Sigmoid colon (tissue), 7 donors: ENCODE results near the gene FRRS1. TPM values are rescaled to one million over a fixed set of nuclear protein-coding genes. Genes with fewer than 3 reads are reported as not detected.
A peak's percentile ranks its signal among the peaks of the same experiment; 100 is the strongest.

Source experiments
- DNase-seq: peaks from one replicate; pipeline ENCODE4 v3.0.0-alpha.2; 2019
- H3K27ac ChIP-seq, 4 donors: fragments of 200-600 bp; sonication (generic); one replicate each; pipeline ENCODE4 v1.5.1; 2016 to 2019; ENCODE audit warnings: mild to moderate bottlenecking in 1 of 4
- H3K27me3 ChIP-seq, 3 donors: fragments of 200-600 bp; sonication (generic); one replicate each; pipeline ENCODE4 v1.5.1; 2019; ENCODE audit warnings: mild to moderate bottlenecking in 1 of 3
- H3K36me3 ChIP-seq, 4 donors: fragments of 200-600 bp; sonication (generic); one replicate each; pipeline ENCODE4 v1.5.1; 2016 to 2019
- H3K4me1 ChIP-seq, 4 donors: fragments of 200-600 bp; sonication (generic); one replicate each; pipeline ENCODE4 v1.5.1; 2017 to 2019
- H3K4me3 ChIP-seq, 4 donors: fragments of 200-600 bp; sonication (generic); one replicate each; pipeline ENCODE4 v1.5.1; 2017 to 2019; ENCODE audit warnings: mild to moderate bottlenecking in 2 of 4, moderate library complexity in 1 of 4
- H3K9me3 ChIP-seq, 4 donors: fragments of 200-600 bp in 3 of 4; sonication (generic) in 3 of 4; one replicate each; pipeline versions ENCODE4 v1.5.1 to v1.6.1; 2013 to 2019
- EP300 ChIP-seq, 4 donors: sonication (generic); formaldehyde crosslinking; IDR thresholded peaks; one replicate each; pipeline ENCODE4 v1.6.1; 2017; ENCODE audit warnings: antibody characterized with exemption in 4 of 4
- POLR2A ChIP-seq, 2 donors: fragments of 450-650 bp; IDR thresholded peaks; one replicate each; pipeline ENCODE4 v1.6.1; 2016; ENCODE audit warnings: antibody characterized with exemption in 2 of 2, mild to moderate bottlenecking in 2 of 2, moderate library complexity in 2 of 2
- POLR2AphosphoS5 ChIP-seq, 4 donors: sonication (generic); formaldehyde crosslinking; IDR thresholded peaks; one replicate each; pipeline ENCODE4 v1.6.1; 2017; ENCODE audit warnings: antibody characterized with exemption in 4 of 4
- WGBS, 2 donors: extraction: QIAGEN DNeasy Blood & Tissue Kit; methylation state at CpG; one replicate each; pipeline ENCODE4 v1.1.7; 2013; 5-methylcytosine and 5-hydroxymethylcytosine counted together
- intact Hi-C: fragments of 100-400 bp; cut with DNase I; formaldehyde crosslinking; loops from one replicate; pipeline ENCODE4 v1.15.1; 2023
- polyA plus RNA-seq, 3 donors: library from polyadenylated mRNA; stranded (reverse); fragments of 200-250 nt; gene quantifications; one replicate each; pipeline ENCODE4 v1.2.3, GENCODE V29; 2013
- total RNA-seq, 4 donors: library from RNA; depleted of rRNA; stranded (reverse); fragments of >200 nt; gene quantifications; one replicate each; pipeline ENCODE4 v1.1.0, GENCODE V29; 2016
- TF ChIP-seq, protein P1 (sequence below), 4 experiments: fragments of 450-650 bp in 3 of 4; fragments of 200-600 bp in 1 of 4; IDR thresholded peaks; one replicate each; pipeline ENCODE4 v1.5.1; 2016 to 2019; ENCODE audit warnings: antibody characterized with exemption in 4 of 4, mild to moderate bottlenecking in 3 of 4, moderate library complexity in 2 of 4
- donor health status: healthy with polysubstance abuse.
- donor health status: Bipolar disorder and iron deficiency.
- donor health status: healthy.

FRRS1 gene
- total and polyA plus RNA-seq, 7 donors = 1.6 to 5.6 (median 3.6) TPM

DNA sequence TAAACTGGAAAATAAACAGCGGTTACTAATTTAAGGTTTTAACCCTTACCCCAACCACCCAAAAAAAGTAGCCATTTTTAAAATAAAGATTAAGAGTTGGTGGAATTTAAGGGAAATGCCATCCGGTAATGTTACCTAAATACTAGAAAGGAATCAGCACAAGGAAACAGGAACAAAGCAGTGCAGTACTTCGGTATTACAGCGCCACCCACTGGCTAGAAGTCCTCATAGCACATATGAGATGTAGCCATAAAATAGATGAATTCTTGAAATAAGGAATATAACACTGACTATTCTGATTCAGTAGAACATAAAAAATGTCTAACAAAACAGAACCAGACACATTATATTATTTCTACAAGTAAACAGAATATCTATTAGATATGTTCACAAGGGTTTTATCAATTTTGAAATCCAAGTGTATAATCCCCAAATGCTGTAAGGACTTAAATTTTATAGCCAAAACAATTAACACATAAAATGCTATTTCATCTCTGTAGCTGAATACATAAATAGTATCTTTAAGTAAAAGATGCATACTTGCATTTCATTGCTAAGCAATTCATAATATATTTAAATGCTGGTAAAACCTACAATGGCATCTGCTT lies 58.8 kb downstream of the FRRS1 start:
- Histone ChIP-seq H3K27ac (no peak overlapping the region), H3K36me3 (peaks cover 0 to 9% (median 0%) of the 10 kb centered on the region in 4 donors), H3K4me3 (no peak overlapping the region), H3K27me3 (no peaks in the 10 kb centered on the region), H3K4me1 (no peaks in the 10 kb centered on the region), H3K9me3 (no peaks in the 10 kb centered on the region)
- TF ChIP-seq POLR2A (IDR thresholded peaks at IDR 0.05) (no peak), POLR2AphosphoS5 (IDR thresholded peaks at IDR 0.05) (no peak), EP300 (IDR thresholded peaks at IDR 0.05) (no peak)
- TF ChIP-seq, protein P1, sequence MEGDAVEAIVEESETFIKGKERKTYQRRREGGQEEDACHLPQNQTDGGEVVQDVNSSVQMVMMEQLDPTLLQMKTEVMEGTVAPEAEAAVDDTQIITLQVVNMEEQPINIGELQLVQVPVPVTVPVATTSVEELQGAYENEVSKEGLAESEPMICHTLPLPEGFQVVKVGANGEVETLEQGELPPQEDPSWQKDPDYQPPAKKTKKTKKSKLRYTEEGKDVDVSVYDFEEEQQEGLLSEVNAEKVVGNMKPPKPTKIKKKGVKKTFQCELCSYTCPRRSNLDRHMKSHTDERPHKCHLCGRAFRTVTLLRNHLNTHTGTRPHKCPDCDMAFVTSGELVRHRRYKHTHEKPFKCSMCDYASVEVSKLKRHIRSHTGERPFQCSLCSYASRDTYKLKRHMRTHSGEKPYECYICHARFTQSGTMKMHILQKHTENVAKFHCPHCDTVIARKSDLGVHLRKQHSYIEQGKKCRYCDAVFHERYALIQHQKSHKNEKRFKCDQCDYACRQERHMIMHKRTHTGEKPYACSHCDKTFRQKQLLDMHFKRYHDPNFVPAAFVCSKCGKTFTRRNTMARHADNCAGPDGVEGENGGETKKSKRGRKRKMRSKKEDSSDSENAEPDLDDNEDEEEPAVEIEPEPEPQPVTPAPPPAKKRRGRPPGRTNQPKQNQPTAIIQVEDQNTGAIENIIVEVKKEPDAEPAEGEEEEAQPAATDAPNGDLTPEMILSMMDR (IDR thresholded peaks at IDR 0.05) = peak; percentile 11 to 72 (median 66)
- peak; percentile 74 for DNase-seq
- 24 to 32% methylated on average over 4 of the region's 4 CpGs for WGBS, 2 donors
- intact Hi-C loops = loop anchor here (2.0 to 10.0 kb wide), 3 partner anchors 223 to 913 kb away; no protein-coding TSS in a partner anchor

DNA sequence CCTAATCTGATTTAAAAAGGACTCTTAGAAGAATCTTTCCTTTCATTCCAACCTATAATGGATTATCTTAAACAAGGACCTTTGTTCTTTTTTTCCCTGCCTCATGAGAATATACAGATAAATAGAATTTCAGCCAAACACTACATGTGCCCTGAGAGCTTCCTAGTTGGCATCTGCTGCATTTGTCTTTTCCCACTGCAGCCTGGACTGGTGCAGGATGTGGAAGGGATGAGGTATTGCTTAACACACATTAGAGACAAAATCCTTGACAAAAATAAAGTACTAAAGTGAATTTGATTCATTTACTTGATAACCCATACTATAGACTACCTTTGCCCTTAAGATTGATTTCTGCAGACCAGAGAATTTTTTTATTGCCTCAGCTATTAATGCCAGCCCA lies 61.0 kb downstream of the FRRS1 start:
- Histone ChIP-seq H3K27me3 (no peaks in the 10 kb centered on the region), H3K36me3 (peaks cover 0 to 4% (median 0%) of the 10 kb centered on the region in 4 donors), H3K27ac (no peak overlapping the region), H3K4me3 (no peak overlapping the region), H3K9me3 (no peaks in the 10 kb centered on the region), H3K4me1 (no peaks in the 10 kb centered on the region)
- DNase-seq = no peak
- intact Hi-C loops = loop anchor here (10.0 kb wide), 2 partner anchors 221 to 911 kb away; no protein-coding TSS in a partner anchor
- TF ChIP-seq, protein P1 (IDR thresholded peaks at IDR 0.05) = no peak
- no peak for TF ChIP-seq POLR2AphosphoS5 (IDR thresholded peaks at IDR 0.05)
- no peak for TF ChIP-seq POLR2A (IDR thresholded peaks at IDR 0.05)
- TF ChIP-seq EP300 (IDR thresholded peaks at IDR 0.05) = no peak

DNA sequence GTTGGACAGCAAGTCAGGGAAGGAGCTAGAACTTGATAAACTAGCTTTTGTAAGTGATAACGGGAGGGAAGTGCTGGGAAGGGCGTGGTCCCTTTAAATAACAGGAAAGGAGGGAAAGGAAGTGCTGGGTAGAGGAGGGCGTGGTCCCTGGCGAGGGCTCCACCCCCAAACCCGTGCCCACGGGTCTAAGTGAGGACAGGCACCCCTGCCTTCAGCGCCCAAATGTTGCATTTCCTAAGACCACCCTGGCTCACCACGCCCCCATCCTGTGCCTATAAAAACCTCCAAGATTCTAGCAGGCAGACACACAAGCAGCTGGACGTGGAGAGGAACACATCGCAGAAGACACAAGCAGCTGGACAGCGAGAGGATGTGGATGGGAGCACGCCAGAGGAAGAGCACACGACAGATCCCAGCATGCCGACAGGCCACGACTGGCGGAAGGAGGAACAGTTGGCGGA lies 62.0 kb downstream of the FRRS1 start:
- 61 to 73% methylated on average over 17 of the region's 17 CpGs for WGBS, 2 donors
- Histone ChIP-seq H3K27ac (no peak overlapping the region), H3K36me3 (no peaks in the 10 kb centered on the region), H3K4me1 (no peaks in the 10 kb centered on the region), H3K4me3 (no peak overlapping the region), H3K27me3 (no peaks in the 10 kb centered on the region), H3K9me3 (no peaks in the 10 kb centered on the region)
- no peak for DNase-seq
- intact Hi-C loops = loop anchor here (10.0 kb wide), 2 partner anchors 220 to 910 kb away; no protein-coding TSS in a partner anchor
- TF ChIP-seq POLR2A (IDR thresholded peaks at IDR 0.05) (no peak), POLR2AphosphoS5 (IDR thresholded peaks at IDR 0.05) (no peak), EP300 (IDR thresholded peaks at IDR 0.05) (no peak)
- TF ChIP-seq, protein P1 (IDR thresholded peaks at IDR 0.05) = no peak

DNA sequence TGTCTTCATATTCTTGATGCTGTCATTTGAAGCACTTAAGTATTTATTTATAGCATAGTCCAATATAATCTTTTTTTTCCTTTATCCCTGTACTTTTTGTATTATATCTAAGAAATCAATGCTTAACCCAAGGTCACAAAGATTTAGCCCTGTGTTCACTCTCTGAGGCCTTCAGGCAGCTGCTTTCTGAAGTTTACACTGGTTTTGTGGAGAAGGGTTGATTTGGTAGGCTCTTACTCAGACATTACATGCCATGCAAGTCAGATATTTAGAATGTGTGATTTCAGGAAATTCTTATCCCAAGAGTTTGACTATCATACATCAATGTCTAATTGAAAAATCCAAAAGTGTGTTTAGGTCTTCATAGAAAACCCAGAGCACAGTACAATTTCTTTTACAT lies 64.2 kb downstream of the FRRS1 start:
- no peaks in the 10 kb centered on the region for H3K36me3 ChIP-seq
- H3K9me3 ChIP-seq = no peaks in the 10 kb centered on the region
- no peaks in the 10 kb centered on the region for H3K4me1 ChIP-seq
- intact Hi-C loops = loop anchor here (10.0 kb wide), 2 partner anchors 217 to 907 kb away; no protein-coding TSS in a partner anchor
- H3K27ac ChIP-seq = no peak overlapping the region
- H3K4me3 ChIP-seq = no peak overlapping the region
- no peak for DNase-seq
- TF ChIP-seq POLR2A (IDR thresholded peaks at IDR 0.05) = no peak
- TF ChIP-seq POLR2AphosphoS5 (IDR thresholded peaks at IDR 0.05) = no peak
- TF ChIP-seq EP300 (IDR thresholded peaks at IDR 0.05) = no peak
- TF ChIP-seq, protein P1 (IDR thresholded peaks at IDR 0.05) = no peak
- no peaks in the 10 kb centered on the region for H3K27me3 ChIP-seq
